PC-3 (cell line): ENCODE measurements around the gene SAMD14. TPM values are rescaled to one million over a fixed set of nuclear protein-coding genes. Genes with fewer than 3 reads are reported as not detected.

Experiments
- ATAC-seq: fragments of 200-7000 bp; cut with Tn5 transposase; 2 replicates; pipeline ENCODE4 v1.9.1; 2020; ENCODE audit warnings: mild to moderate bottlenecking, moderate library complexity
- BruUV-seq: library from RNA; stranded (reverse); fragments of 400-500 nt; replicated peaks from 2 replicates; lab custom pipeline; 2021; lab: Mats Ljungman, UMichigan
- CTCF ChIA-PET: fragments of 300-600 bp; sonication (Branson Sonifier 250); formaldehyde crosslinking; loops from one replicate; lab custom pipeline; 2022; ENCODE audit warnings: antibody characterized with exemption; lab: Charles Lee
- POLR2A ChIA-PET: fragments of 300-600 bp; sonication (Branson Sonifier 250); formaldehyde crosslinking; loops from one replicate; lab custom pipeline; 2022; ENCODE audit warnings: antibody characterized with exemption; ENCODE audit not compliant: unreplicated experiment; lab: Charles Lee
- DNase-seq: peaks from one replicate; pipeline ENCODE4 v3.0.0-alpha.2; 2015
- H2AFZ ChIP-seq: fragments of 300-600 bp; sonication (generic); 2 replicates; pipeline ENCODE4 v1.6.0; 2016; ENCODE audit warnings: antibody characterized with exemption, low read length
- H3F3A ChIP-seq: fragments of 300-600 bp; sonication (generic); one replicate; pipeline ENCODE4 v1.6.0; 2017; ENCODE audit warnings: antibody characterized with exemption, low read length, control low read depth, mild to moderate bottlenecking; ENCODE audit not compliant: unreplicated experiment
- H3K27ac ChIP-seq: fragments of 300-600 bp; sonication (generic); 2 replicates; pipeline ENCODE4 v1.5.1; 2016; ENCODE audit warnings: mild to moderate bottlenecking, low read length
- H3K27me3 ChIP-seq: fragments of 300-600 bp; sonication (generic); 2 replicates; pipeline ENCODE4 v1.6.1; 2016; ENCODE audit warnings: low read length, mixed read lengths
- H3K36me3 ChIP-seq: fragments of 300-600 bp; sonication (generic); 2 replicates; pipeline ENCODE4 v1.6.1; 2016; ENCODE audit warnings: low read depth, mixed run types, low read length, mixed read lengths
- H3K4me1 ChIP-seq: fragments of 300-600 bp; sonication (generic); 2 replicates; pipeline ENCODE4 v1.5.1; 2016; ENCODE audit warnings: low read length; ENCODE audit not compliant: insufficient read depth
- H3K4me2 ChIP-seq: fragments of 300-600 bp; sonication (generic); 2 replicates; pipeline ENCODE4 v1.6.0; 2016; ENCODE audit warnings: low read length
- H3K4me3 ChIP-seq: fragments of 300-600 bp; sonication (generic); 2 replicates; pipeline ENCODE4 v1.5.1; 2016; ENCODE audit warnings: mild to moderate bottlenecking, low read length, mixed read lengths
- H3K79me2 ChIP-seq: fragments of 300-600 bp; sonication (generic); 2 replicates; pipeline ENCODE4 v1.6.1; 2017; ENCODE audit warnings: low read length, mixed read lengths
- H3K9ac ChIP-seq: fragments of 300-600 bp; sonication (generic); 2 replicates; pipeline ENCODE4 v1.6.0; 2016; ENCODE audit warnings: mild to moderate bottlenecking, low read length
- H3K9me2 ChIP-seq: fragments of 300-600 bp; sonication (generic); replicated peaks from 2 replicates; pipeline ENCODE4 v1.6.1; 2016; ENCODE audit warnings: mixed run types, low read length, mixed read lengths
- H3K9me3 ChIP-seq: fragments of 300-600 bp; sonication (generic); 2 replicates; pipeline ENCODE4 v1.6.1; 2016; ENCODE audit warnings: low read length, mixed read lengths
- H4K20me1 ChIP-seq: fragments of 300-600 bp; sonication (generic); 2 replicates; pipeline ENCODE4 v1.6.1; 2016; ENCODE audit warnings: low read length, mixed read lengths
- CTCF ChIP-seq: fragments of 300-600 bp; sonication (generic); conservative IDR thresholded peaks from 2 replicates; pipeline ENCODE4 v1.5.1; 2017; ENCODE audit warnings: antibody characterized with exemption, low read depth, mild to moderate bottlenecking, low read length
- EZH2 ChIP-seq: fragments of 300-600 bp; sonication (generic); IDR thresholded peaks from one replicate; pipeline ENCODE4 v1.6.1; 2017; ENCODE audit warnings: antibody characterized with exemption, mild to moderate bottlenecking, low read length; ENCODE audit not compliant: unreplicated experiment
- EZH2phosphoT487 ChIP-seq: fragments of 300-600 bp; sonication (generic); IDR thresholded peaks from 2 replicates; pipeline ENCODE4 v1.6.1; 2018; ENCODE audit warnings: mild to moderate bottlenecking, antibody characterized with exemption, low read length, borderline replicate concordance
- intact Hi-C: fragments of 100-400 bp; cut with micrococcal nuclease; formaldehyde crosslinking; loops from 2 replicates; pipeline ENCODE4 v1.9.0; 2023
- total RNA-seq: library from RNA; depleted of rRNA; stranded (reverse); fragments of >200 nt; gene quantifications from 2 replicates; pipeline ENCODE4 v1.2.3, GENCODE V29; 2014

The SAMD14 gene
- total RNA-seq, 1 experiment from 2014 or later: 0.11 TPM

GRCh38 chr17:50135316-50136095, 5.5 kb upstream of the SAMD14 start:
- Histone ChIP-seq H3K4me1 (no peaks in the 10 kb centered on the region), H3K9me3 (no peaks in the 10 kb centered on the region), H2AFZ (no peak overlapping the region), H3K79me2 (no peaks in the 10 kb centered on the region), H3K27me3 (no peaks in the 10 kb centered on the region), H3K4me2 (no peak overlapping the region), H3K36me3 (peaks cover 50% of the 10 kb centered on the region), H4K20me1 (0 out of 2 replicates have a peak, but pooled peaks cover 5% of the 10 kb centered on the region), H3K9ac (no peak overlapping the region), H3F3A (no peaks in the 10 kb centered on the region), H3K9me2 (no peaks in the 10 kb centered on the region), H3K27ac (no peak overlapping the region), H3K4me3 (no peak overlapping the region)
- intact Hi-C loops: no loop called here
- ChIA-PET CTCF (no interaction called here), POLR2A (no interaction called here)
- no peak for ATAC-seq
- no TSS peak for BruUV-seq
- DNase-seq: no peak
- TF ChIP-seq EZH2 (no peak), CTCF (no peak), EZH2phosphoT487 (no peak)

- Histone ChIP-seq H4K20me1 (no peaks in the 10 kb centered on the region), H3K4me3 (no peak overlapping the region), H3K27ac (no peak overlapping the region), H3K4me2 (no peak overlapping the region), H2AFZ (no peak overlapping the region), H3K9me2 (no peaks in the 10 kb centered on the region), H3K9ac (no peak overlapping the region), H3K9me3 (no peaks in the 10 kb centered on the region), H3K79me2 (no peaks in the 10 kb centered on the region), H3K4me1 (peaks cover 3% of the 10 kb centered on the region; the same call in 1 of the 2 replicates), H3K36me3 (peaks cover 40% of the 10 kb centered on the region), H3K27me3 (peaks cover 6% of the 10 kb centered on the region), H3F3A (no peaks in the 10 kb centered on the region)
- DNase-seq (no peak), ATAC-seq (no peak)
- ChIA-PET POLR2A (no interaction called here), CTCF (no interaction called here)
- BruUV-seq: TSS peak; percentile 22
- intact Hi-C loops: no loop called here
- TF ChIP-seq CTCF: 0 out of 2 replicates have a peak, but pooled peaks have one; percentile 18
- TF ChIP-seq EZH2phosphoT487: no peak
- TF ChIP-seq EZH2: no peak
These were observed 4.5 kb upstream of the SAMD14 start for GRCh38 chr17:50134206-50135110.

- no peak overlapping the region for H3K4me2 ChIP-seq
- BruUV-seq: no TSS peak
- TF ChIP-seq EZH2phosphoT487 (no peak), EZH2 (no peak)
- H3K79me2 ChIP-seq: no peaks in the 10 kb centered on the region
- no peaks in the 10 kb centered on the region for H4K20me1 ChIP-seq
- H3K36me3 ChIP-seq: peaks cover 33% of the 10 kb centered on the region
- no peak overlapping the region for H3K9ac ChIP-seq
- no peak for DNase-seq
- peaks cover 3% of the 10 kb centered on the region; the same call in 1 of the 2 replicates for H3K4me1 ChIP-seq
- intact Hi-C loops: no loop called here
- POLR2A ChIA-PET: no interaction called here
- no peak overlapping the region for H3K27ac ChIP-seq
- H2AFZ ChIP-seq: no peak overlapping the region
- no peaks in the 10 kb centered on the region for H3F3A ChIP-seq
- H3K27me3 ChIP-seq: peaks cover 12% of the 10 kb centered on the region
- H3K9me2 ChIP-seq: no peaks in the 10 kb centered on the region
- H3K4me3 ChIP-seq: no peak overlapping the region
- no peaks in the 10 kb centered on the region for H3K9me3 ChIP-seq
- no peak for ATAC-seq
- CTCF ChIA-PET: no interaction called here
These were observed 3.8 kb upstream of the SAMD14 start for GRCh38 chr17:50133769-50134099.
